GM19452 (cell line): ENCODE results near the gene NSFL1C.
"Not testable (repeated sequence)": the region's sequence is repeated elsewhere in the genome, so short reads cannot be mapped to it uniquely, and the experiment has no call there.

ENCODE experiments used
- ATAC-seq: cut with Tn5 transposase; IDR thresholded peaks from one replicate; pipeline ENCODE4 v1.9.1; 2021; ENCODE audit not compliant: unreplicated experiment

Gene NSFL1C

DNA sequence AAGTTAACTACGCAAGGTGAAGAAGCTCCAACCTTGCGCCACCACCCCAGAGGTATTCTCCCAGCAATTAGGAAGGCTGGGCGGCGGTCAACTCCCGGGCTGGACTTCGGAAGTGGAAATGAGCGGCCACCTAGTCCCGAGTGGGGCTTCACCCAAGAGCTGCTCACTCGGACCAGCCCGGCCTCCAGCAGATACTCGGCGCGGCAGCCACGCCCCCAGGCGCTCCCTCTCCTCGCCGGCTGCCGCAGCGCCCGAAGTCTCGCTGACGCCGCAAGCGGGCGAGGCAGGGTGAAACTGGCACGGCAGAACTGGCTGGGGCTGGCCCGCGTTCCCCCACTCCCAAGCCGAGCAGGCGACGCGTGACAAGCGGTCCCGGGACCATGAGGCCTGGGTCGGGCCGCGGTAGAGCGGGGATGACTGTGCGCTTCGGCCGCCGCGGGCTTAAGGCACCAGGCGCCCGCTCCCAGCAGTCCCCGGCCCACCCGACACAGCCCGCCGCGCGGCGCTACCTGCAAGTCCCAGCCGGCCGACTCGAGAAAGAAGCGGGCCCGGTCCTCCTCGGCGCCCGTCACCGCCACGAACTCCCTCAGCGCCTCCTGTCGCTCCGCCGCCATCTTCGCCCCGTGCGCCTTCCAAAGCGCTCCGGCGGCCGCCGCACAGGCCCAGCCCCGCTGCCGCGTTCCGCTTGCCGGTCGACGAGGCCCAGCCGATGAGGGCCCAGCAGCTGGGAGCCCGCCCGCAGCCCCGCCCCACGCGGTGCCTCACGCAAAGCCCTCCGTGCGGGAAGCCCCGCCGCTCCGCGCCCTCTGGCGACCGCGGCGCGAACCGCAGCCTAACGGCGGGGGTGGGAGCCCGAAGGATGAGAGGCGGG, at the start of gene NSFL1C:
Gene NSFL1C (minus strand): TSS at position 639 of the 871 bp plus-strand sequence. CDS start 25 bp downstream, at position 614.
- peak; percentile 88 for ATAC-seq

DNA sequence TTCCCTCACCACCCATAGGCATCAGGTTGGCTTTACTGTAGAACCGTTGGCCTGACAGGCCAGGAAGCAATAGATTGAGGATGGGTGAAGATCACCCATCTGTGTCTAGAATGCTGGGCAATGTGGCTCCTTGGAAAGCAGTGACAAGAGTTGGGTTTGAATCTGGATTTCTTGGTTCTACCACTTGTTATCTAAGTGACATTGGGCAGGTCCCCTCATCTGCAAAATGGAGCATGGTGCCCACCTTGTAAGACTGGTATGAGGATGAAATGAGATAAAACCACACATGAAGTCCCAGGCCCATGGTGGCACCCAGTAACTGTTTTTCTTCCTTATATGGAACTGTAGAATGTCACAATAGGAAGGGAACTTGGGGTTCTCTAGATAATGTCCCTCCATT, 47.2 kb upstream of the NSFL1C start:
- ATAC-seq = no peak

DNA sequence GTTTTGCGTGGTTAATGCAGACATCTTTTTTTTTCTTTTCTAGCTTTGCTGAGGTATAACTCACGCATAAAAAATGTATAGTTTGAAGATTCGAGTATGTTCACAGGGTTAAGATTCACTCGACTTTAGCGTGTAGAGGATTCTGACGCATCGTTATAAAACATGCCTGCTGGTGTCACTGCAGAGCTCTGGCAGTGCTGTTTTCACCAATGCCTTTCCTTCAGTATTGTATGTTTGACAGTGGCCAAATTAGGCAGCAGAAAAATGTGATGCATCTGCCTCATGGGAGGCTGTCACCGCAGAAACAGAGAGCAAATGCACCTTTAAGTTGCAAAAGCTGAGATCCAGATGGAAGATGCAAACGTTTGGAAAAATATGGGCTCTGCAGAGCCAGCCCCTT, 42.6 kb upstream of the NSFL1C start:
- ATAC-seq = no peak

DNA sequence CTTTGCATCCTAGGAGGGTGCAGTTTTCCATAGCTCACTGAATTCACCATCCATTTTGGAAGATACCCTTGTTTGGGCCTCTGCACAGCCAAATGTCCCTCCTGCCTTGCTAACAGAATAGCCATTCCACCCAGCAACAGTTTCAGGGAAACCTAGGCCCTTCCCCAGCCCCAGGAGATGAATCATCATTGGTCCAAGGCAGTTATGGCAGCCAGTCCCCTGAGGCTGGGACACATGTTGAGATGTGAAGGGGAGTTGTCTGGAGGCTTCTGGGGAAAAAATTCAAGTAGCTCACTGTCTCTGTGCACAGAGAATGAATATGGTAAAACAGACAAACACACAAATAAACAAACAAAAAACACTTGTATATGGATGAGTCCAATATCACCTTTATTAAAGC, 41.9 kb upstream of the NSFL1C start:
- ATAC-seq = no peak

DNA sequence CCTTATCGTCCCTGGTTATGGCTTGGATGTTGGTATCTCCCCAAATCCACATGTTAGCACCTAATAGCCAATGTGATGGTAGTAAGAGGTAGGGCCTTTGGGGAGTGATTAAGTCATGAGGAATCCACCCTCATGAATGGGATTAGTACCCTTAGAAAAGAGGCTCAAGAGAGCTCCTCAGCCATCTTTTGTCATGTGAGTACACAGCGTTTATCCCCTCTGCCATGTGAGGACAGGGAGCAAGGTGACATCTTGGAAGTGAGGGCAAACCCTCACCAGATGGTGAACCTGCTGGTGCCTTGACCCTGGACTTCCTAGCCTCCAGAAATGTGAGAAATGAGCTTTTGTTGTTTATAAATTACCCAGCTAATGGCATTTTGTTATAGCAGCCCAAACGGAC, 40.6 kb upstream of the NSFL1C start:
- no peak for ATAC-seq

DNA sequence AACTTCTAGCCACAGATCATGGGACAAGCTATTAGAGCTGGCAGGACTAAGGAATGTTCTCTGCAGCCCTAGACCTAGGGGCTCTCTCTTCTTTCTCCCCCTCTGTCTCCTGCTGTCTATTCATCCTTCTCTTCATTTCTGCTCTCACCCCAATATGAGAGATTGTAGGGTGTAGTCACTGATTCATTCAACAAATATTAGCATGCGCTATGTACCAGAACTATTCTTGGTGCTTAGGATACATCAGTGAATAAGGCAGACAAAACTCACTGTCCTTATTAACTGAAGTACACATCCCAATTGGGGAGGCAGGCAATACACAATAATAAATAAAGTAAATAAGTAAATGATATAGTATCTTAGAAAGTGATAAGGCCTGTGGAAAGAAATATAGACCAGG, 39.2 kb upstream of the NSFL1C start:
- no peak for ATAC-seq

DNA sequence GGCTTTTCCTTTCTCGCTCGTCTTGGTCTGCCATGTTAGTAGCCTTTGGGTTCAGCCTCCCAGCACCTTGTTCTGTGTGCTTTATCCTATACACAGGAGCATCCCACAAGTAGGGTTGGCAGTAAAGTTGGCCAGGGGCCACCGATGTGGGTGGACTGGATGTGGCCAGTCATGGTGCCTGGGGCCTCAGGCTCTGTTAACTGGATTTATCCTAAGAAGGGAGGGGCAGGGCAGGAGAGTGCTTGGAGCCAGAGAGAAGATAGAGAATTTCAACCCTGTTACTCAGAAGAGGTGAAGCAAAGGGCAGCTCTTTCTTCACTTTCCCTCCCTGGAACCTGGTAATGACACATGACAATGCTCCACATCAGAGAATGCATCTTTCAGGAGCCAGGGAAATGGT, 38.7 kb upstream of the NSFL1C start:
- ATAC-seq = no peak

DNA sequence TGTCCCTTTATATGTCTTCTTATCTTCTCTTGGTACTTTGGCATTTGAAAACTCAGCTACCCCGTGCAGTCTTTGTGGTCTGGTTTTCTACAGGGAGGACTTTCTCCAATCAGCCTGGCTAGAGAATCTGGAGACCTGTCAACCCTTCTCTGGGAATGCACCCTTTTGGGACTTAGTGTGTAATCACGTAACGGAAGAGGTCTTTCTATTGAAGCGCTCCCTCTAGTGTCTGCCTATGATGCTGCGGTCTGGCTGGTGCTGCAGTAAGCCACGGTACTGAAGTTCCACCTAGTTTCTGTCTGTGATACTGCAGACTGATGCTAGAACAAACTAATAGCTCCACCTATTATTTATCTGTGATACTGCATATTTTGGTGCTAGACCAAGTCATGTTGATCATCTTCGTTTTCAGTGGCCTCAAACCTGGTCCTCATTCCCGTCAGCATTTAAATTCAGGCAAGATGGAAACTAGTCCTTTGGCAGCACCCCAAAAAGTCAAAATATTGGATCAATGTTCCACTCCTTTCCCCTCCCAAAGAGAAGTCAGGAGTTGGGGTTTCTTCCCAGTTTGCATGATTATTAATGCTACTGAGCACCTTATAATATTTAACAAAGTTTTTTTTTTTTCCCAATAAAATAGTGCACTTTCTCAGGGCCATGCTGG, 37.0 kb upstream of the NSFL1C start:
- ATAC-seq = peak; percentile 86

DNA sequence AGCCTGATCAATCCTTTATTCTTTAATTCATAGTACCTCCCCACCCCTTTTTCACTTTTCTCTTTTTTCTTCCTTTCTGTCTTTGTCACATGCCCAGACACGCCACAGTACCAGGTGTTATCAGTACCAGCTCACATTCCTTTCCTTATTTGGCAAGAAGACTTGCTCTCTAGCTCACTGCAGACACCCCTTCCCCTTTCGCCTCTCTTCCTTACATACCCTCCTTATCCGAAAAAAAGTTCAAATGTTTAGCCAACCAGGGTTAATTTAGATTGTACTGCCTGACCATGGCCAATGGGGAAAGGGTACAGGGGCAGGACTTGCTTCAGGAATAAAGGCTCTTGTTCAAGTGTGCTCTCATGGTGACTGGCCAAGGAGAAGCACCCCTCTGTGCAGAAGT, 33.8 kb upstream of the NSFL1C start:
- no peak for ATAC-seq

DNA sequence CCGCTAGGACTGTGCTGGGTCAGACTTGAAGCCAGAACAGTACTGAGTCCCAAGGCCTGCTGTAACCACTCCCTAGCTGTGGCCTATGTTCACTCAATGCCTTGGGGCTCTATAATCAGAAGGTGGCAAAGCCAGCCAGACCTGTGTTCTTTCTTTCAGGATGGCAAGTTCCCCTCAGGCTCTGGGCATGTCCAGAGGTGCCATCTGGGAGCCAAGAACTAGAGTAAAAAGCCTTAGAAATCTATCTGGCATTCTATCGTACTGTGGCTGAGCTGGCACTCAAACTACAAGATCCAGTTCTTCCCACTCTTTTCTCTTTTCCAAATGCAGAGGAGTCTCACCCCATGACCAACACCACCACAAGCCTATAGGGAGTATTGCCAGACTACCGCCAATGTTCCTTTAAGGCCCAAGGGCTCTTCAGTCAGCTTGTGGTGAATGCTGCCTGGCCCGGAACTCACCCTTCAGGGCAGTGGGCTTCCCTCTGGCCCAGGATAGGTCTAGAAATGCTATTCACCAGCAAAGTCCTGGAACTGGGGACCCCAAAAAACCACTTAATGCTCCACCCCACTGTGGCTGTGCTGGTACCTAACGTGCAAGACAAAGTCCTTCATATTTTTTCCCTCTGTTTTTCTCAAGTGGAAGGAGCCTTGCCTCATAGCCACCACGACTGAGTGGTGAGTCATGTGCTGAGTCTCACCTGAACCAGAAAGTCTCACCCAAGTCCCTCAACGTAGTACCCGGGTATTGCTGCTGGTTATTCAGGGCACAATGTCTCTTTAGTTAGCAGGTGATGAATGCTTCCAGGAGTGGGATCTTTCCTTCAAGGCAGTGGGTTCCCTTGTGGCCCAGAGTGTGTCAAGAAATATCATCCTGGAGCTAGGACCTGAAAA, 33.1 kb upstream of the NSFL1C start:
- no peak for ATAC-seq

DNA sequence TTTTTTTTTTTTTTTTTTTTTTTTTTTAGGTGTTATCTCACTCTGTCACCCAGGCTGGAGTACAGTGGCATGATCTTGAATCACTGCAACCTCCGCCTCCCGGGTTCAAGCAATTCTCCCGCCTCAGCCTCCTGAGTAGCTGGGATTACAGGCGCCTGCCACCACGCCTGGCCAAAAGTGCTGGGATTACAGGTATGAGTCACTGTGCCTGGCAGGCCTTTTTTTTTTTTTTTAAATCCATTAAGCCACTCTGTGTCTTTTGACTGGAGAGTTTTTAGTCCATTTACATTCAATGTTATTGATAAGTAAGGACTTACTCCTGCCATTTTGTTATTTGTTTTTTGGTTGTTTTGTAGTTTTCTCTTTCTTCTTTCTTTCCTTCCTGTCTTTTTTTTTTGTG, 30.7 kb upstream of the NSFL1C start:
- not testable (repeated sequence) for ATAC-seq

DNA sequence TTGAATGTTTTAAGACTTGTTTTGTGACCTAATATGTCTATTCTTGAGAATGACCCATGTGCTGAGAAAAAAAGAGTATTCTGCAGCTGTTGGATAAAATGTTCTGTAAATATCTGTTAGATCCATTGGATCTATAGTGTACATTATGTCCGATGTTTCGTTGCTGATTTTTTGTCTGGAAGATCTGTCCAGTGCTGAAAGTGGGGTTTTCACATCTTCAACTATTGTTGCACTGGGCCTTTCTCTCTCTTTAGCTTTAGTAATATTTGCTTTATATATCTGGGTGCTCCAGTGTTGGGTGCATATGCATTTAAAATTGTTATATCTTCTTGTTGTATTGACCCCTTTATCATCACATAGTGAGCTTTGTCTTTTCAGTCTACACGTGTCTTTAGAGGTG, 30.3 kb upstream of the NSFL1C start:
- ATAC-seq = no peak

DNA sequence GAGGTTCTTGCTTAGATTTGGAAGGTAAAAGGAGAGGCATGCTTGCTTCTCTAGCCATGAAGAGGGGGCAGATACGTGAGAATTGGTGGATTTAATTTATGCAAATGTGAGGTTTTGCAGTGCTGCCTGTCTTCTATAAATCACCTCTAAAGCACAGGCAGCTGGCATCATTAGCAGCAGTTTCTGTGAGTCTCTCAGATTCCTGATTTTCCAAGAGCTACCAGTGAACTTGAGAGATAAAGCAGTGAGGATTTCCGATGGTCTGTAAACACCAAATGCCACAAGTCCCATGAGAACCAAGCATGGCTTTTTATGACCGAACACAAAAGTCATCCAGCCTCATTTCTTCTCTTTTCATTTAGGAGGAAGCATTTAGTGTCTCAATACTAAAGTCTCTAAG, 27.8 kb upstream of the NSFL1C start:
- ATAC-seq = no peak

DNA sequence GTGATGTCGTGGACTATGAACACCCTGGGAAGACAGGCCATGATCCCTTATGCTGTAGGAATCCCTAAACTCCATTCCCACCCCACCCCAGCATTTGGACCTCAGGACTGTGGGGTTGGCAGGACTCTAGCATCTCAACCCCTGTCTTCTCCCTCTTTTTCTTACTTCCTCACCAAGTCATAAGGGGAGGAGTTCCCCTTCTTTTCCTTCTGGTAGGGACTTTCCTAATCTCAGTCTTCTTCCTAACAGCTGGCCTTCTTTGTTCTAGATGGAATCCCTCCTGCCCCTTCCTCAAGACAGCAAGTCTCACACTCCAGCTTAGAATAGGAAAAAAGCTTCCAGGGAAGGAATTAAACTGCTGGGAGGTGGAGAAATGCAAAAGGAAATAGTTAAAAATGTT, 26.9 kb upstream of the NSFL1C start:
- no peak for ATAC-seq

DNA sequence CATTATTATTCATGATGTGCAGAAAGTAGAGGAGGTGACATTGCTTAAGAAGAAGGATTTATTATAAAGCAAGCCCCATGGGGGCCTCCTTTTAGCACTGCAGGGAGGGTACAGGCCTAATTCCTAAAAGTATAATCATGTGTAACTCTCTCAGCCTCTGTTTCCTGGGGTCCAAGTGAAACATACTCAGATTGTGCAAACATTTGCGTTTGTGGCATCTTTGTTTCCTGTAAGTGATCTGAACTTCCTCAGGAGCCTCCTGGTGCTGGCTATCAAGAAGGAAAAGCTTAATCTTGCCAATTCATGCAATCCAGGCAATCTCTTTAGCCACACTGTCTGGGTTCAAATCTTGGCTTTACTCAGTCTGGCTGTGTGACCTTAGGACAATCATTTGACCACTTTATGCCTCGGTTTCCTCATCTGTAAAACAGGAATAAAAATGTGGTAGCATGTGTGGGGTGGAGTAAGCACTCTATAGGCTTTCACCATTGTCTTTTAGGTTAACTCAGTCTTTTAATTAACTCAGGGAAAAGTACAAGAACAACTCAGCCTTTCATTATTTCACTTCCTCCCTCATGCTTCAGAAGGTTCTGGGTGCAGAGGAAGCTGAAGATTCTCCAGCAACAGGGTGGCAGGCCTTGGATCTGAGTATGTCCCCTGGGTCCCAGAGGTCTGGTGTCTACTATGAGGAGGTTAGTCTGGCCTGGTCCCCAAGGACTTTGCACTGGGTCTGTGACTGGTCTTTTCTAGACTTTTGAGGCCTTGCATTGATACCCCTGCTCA, 25.4 kb upstream of the NSFL1C start:
- no peak for ATAC-seq

DNA sequence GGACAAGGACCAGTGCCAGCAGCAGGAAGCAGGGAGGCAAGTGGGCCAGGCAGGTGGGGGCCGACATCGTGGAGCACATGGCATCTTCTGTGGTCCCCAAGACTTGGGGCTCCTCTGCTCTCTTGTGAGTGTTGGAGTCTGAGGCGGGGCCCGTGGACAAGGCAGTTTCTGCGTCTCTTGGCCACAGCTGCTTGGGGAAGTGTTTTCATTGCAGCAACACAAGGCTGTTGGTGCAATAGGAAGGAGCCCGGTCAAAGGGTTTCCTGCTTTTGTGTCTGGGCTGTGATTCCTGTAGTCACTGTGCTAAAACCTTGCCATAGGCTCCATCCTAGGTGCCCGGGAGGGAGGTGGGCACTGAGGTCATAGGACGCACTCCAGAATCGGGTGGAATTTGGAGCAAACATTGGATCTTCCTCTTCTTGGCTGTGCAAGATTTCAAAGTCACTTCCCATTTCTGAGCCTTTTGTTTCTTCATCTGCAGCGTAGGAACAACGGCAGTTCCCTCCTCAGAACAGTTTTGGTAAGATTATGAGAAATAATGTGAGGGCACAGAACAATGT, 24.7 kb upstream of the NSFL1C start, which contains the start of gene SIRPB2:
Gene SIRPB2 (minus strand): TSS at position 140 of the 560 bp plus-strand sequence. CDS start 61 bp downstream, at position 79.
- no peak for ATAC-seq

DNA sequence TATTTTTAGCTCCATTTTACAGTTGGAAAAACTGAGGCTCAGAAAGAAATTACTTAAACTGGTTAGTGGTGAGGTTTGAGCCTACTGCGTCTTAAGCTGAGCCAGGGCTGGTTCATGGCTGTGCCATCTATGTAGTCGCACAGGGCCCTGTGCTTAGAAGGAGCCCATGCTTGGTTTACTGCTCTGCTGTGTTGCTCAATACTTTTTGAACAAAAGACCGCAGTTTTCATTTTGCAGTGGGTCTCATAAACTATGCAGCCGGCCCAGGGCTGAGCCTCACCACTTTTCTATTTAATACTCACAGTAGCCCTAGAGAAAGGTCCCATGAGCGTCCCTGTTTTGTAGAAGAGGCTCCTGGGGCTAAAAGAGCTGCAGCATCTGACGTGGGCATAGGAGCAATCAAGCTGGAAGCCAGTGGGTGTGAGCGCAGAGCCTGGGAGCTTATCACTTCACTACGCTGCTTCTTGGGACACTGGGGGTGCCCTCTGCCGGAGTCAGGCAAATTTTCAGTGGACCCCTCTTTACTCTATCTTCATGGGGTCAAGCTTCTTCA, 24.1 kb upstream of the NSFL1C start:
- ATAC-seq = no peak

DNA sequence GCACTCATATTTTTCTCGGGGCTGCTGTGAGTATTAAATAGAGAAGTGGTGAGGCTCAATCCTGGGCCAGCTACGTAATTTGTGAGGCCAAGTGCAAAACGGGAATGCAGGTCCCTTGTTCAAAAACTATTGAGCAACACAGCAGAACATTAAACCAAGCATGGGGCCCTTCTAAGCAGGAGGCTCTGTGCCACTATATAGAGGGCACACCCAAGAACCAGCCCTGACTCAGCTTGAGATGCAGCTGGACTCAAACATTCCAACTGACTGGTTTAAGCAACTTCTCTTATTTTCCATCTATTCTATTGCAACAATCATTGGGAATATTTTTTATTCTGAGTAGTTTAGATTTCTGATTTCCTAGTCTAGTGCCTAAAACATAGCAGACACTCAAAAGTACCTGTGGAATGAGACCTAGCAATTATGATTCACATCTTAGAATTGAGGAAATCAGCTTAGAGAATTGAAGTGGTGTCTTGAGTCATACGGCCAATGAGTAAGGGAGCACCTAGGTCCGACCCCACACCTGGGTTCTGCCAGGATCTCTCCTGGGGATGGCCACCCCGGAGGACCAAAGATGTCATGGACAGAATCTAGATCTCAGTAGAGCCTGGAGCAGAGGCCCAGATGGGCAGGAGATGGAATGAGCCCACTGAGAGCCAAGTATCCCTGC, 23.3 kb upstream of the NSFL1C start:
- no peak for ATAC-seq

DNA sequence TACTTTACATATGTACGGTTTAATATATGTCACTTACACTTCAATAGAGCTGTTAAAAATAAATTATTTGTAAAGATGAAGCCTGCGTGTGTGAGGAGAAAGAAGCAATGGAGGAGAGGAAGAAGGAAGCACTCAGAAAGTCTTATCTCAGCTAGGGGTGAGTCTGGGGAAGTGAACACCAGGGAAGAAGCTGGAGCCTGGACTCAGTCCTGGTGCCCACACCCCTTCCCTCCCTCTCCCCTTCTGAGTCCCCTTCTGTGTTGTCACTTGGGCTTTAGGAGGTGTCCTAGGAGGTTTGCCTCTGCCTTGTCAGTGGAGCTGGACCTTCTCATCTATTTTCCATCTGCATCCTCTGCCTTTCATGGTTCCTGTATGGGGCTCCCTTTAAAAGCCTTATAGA, 22.7 kb upstream of the NSFL1C start:
- no peak for ATAC-seq
